Stimulated activated CD4-positive, alpha-beta T cell treated with anti-CD3 and anti-CD28 coated beads, Interleukin-12 subunit alpha, Interleukin-12 subunit beta, amount 100 ng/mL, for 24 hours (primary cell): ENCODE data around the gene ANKRD13D.
"Not testable (repeated sequence)": the region's sequence is repeated elsewhere in the genome, so short reads cannot be mapped to it uniquely, and the experiment has no call there.

Source experiments
- DNase-seq, 2 experiments: peaks; one replicate each; pipeline ENCODE4 v3.0.0-alpha.2; 2020; ENCODE audit warnings: low read depth in 2 of 2

The ANKRD13D gene

DNA sequence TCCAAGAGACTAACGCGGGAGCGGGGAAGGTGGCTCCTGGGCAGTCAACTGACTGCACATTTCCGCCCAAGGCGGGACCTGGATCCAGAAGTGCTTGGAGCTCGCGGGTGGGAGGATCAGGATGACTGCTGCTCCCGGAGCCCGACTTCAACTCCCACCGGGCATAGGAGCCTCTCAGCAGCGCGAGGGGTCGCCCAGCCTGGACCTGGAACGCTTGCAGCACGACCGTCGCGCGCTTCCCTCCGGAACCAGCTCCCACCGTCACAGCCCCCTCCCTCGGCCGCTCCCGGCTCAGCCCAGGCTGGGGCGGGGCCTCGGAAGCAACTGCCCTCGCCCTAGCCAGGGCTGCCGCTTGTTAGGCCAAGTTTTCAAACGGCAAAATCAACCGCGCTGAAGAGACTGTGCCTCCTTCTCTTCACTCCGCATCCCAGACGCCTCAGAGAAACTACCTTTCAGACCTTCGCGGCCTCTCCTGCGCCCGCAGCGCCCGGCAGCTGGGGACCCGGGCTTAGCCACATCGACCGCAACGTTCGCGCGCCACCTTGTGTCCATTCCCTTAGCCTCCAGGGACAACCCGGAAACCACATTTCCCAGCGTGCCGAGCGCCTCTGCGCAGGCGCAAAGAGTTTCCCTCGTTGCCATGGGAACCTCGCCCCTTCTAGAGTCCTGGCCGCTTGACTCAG lies 28.2 kb downstream of the ANKRD13D start:
- peak; percentile 98 for DNase-seq

- no peak for DNase-seq
Observed at GRCh38 chr11:67317888-67318555, 28.9 kb downstream of the ANKRD13D start.

GRCh38 chr11:67318876-67319275 lies 29.8 kb downstream of the ANKRD13D start:
- not testable (repeated sequence) for DNase-seq

- no peak for DNase-seq
Observed at GRCh38 chr11:67320011-67320410, 30.9 kb downstream of the ANKRD13D start.

DNA sequence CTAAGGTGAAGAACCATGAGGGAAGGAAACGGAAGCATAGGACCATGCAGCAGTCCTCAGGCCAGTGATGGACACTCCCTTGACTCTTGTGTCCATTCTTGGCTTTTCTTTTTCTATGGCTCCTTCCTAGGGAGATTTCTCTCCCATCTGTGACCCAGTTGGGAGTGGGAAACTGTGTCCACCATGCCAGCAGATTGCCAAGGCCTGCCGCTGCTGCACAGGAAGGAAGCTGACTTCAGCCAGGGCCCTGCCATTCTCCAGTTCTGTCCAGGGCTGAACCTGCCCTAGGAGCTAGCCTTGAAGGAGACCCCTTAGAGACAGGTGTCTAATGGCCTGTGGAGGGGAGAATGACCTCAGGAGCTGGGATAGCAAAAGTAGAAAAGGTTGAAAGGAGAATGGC lies 31.6 kb downstream of the ANKRD13D start:
- no peak for DNase-seq

GRCh38 chr11:67321313-67321871 lies 32.3 kb downstream of the ANKRD13D start:
- DNase-seq = no peak

GRCh38 chr11:67322049-67322448 lies 32.9 kb downstream of the ANKRD13D start:
- no peak for DNase-seq

DNA sequence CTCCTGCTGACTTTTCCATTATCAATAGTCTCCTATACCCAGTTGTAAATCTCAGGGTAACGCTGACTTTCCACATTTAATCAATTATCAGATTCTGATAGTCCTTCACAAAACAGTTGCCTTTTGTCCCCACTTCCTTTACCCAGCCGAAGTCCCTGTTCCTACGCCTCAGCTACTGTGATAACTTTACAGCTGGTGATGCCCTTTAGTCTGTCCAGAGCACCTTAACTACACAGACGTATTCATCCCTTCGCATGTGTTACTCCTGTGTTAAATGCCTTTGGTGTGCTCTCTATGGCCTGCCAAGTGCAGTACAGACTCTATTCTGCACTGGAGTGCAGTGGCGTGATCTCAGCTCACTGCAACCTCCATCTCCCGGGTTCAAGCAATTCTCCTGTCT lies 34.4 kb downstream of the ANKRD13D start:
- DNase-seq = no peak

GRCh38 chr11:67332081-67332691 lies 43.1 kb downstream of the ANKRD13D start:
- DNase-seq = no peak

DNA sequence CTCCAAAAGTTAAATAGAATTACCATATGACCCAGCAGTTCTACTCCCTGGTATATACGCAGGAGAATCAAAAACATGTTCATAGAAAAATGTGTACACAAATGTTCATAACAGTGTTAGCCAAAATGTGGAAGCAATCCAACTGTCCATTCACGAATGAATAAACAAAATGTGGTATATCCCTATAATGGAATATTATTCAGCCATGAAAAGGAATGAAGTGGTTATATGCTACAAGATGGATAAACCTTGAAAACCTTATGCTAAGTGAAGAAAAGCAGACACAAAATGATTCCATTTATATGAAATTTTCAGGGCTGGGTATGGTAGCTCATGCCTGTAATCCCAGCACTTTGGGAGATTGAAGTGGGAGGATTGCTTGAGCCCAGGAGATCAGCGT lies 48.2 kb downstream of the ANKRD13D start:
- no peak for DNase-seq

DNA sequence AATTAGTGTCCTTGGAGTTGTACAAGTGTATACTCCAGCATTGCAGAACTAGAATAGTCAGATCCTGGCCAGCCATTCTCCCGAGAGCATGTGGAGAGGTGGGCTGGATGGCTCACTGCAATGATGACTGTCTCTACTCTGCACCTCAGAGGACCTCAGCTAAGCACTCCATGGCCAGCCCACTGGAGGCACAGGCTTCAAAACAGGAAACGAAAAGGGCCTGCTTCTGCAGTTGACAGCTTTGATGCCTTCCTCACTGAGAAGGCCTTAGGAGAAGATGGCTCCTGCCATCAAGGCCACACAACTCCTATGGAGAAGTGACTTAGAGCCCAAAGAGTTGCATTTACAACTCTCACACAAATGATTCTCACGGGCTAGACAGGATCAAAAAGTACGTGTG lies 55.2 kb downstream of the ANKRD13D start:
- no peak for DNase-seq

GRCh38 chr11:67345247-67345919 lies 56.3 kb downstream of the ANKRD13D start:
- DNase-seq = no peak

DNA sequence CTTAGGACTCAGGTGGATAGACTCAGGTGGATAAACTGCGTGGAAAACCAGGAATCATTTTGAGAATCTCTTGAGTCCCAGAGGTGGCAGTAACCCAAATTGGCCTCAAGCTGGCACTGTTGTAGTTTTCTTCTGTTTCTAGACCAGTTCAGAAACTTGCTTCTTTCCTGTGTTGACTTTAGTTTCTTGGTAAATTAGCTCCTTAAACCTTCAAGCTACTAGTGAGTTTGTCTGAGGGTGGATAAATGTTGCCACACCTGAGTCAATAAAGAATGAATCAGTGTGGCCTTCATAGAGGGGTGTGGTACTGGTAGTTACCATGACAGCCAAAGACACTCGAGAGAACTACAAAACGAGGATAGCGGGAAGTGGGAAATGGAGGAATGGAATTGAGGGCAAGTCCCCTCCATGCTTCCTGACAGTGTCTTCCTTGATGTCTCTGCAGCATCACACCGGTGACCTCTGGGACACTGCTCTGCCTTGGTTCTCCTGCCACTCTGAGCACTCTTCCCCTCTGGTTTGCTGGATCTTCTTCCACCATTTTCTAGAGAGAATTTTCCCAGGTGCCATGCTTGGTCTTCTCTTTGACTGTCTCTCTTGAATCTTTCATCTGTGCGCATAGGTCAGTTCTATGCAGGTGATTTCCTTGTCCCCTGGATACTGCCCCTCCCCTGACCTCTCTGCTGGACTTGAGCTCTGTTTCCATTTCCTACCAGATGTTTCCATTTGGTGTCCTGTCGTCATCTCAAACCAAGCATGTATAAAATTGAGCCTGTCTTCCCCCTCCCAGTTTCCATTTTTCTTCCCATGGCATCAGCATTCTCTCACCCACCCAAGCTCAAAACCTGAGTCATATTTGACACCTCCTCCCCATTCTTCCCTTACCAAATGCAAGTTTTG lies 57.1 kb downstream of the ANKRD13D start:
- DNase-seq = no peak

GRCh38 chr11:67347964-67348749 lies 59.1 kb downstream of the ANKRD13D start:
- DNase-seq = no peak

- DNase-seq = no peak
Observed at GRCh38 chr11:67349036-67349435, 59.9 kb downstream of the ANKRD13D start.

- DNase-seq = no peak
Observed at GRCh38 chr11:67349457-67349856, 60.4 kb downstream of the ANKRD13D start.

DNA sequence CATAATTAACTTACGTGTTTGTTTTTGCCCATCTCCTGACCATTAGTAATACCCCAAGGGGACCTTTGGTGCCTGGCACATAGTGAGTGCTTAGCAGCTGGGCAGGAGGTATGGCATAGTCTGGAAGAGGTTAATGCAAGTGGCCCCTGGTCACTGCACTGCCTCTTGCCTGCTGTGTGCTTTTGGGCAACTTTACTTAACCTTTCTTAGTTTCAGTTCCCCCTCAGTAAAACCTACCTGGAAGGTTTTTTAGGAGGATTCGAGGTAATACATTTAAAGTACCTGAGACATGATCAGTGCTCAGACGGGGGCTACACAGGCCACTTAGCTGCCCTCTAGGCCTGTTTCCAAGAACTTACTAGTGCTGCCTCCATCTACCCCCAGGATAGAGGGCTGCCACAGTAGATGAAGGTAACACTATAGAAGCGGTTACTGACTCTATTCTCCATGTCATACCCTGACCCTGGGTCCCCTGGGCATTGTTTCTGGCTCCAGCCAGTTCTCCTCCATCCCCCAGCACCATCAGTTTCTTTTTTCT lies 60.9 kb downstream of the ANKRD13D start:
- DNase-seq = no peak

DNA sequence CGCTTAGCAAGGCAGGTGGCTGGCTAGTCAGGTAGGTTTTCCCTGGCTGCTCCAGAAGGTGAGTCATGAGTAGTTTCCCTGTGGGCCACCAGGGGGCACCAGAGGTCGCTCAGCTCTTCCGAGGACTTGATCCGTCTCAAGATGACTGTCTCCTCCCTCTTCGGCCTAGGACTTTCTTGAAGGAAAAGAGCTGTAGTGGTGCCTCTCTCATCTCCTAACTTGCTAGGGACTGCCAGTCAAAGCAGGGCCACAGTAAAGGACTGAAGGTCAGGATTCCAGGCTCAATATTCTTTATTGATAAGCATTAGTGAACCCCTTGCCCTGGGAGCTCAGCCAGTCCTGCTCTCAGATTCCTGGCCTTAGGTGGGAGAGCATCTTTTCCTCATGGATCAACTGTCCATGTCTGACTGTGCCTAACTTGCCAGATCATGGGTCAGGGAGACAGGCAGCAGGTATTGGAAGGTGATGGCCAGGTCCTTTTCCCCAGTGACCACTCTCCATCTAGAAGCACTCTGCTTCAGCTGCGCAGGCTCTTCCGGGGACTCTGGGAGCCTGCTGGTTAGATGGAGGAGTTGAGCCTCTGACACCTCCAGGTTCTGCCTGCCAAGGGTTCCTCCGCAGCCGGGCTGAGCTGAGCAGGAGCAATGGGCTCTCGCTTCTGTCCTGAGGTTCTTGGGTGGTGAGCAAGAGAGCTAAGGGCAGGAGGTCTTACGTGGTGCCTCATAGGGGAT lies 62.3 kb downstream of the ANKRD13D start:
- DNase-seq = peak; percentile 37 to 48
